Mucosa of gallbladder (tissue), 1 donor: ENCODE results near the gene RCBTB2. TPM values are rescaled to one million over a fixed set of nuclear protein-coding genes. Genes with fewer than 3 reads are reported as not detected.
"Not testable (repeated sequence)": the region's sequence is repeated elsewhere in the genome, so short reads cannot be mapped to it uniquely, and the experiment has no call there.

Experiments
- DNase-seq: peaks from one replicate; pipeline ENCODE4 v3.0.0-alpha.2; 2020; ENCODE audit warnings: low spot score
- total RNA-seq: library from RNA; stranded (reverse); gene quantifications from one replicate; pipeline ENCODE4 v1.2.1, GENCODE V29; 2021
- donor health status: DM: no; HTN: no; CAD: no.

Gene RCBTB2
- total RNA-seq, 1 donor from 2014 or later, result 18.3 TPM

DNA sequence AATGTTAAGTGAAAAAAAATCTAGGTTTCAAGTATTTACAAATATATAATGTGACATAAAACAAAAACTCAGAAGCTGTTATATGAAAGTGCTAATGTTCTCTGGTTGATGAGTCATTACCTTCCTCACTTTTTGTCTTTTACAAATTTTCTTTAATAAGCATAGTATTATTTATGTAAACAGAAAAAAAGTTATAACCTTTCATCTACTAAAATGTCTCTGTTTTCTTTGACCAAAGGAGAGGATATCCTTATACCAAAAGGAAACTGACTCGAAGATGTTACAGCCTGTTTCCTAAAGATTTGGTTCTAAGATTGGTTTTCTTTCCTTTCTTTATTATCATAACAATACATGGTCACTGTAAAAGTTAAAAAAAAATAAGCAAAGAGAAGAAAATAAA lies 38.0 kb downstream of the RCBTB2 start:
- DNase-seq, result no peak

- DNase-seq, result no peak
Measured at GRCh38 chr13:48493851-48494250, 39.0 kb downstream of the RCBTB2 start.

DNA sequence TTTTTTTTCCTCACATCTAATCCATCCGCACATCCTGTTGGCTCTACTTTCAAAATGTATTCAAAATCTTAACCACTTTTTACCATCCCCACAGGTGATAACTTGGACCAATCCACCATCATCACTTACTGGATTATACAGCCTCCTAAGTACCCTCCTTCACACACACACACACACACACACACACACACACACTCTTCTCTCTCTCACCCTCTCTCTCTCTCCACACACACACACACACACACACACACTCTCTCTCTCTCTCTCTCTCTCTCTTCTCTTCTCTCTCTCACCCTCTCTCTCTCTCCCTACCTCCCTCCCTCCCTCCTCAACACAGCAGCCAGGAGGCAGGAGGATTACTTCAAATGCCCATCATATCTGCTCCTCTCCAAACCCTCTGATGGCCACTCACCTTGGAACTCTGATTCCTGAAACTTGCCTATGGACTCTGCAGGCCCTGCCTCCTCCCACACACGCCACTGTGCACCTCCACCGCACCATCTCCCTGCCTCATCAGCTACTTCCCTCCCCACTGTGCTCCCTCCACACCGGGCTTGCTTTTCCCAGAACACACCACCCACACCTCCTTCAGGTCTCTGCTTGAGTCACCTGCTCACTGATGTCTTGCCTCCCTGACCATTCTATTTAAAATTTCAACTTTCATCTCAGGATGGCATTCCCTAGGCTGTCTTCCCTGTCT lies 39.7 kb downstream of the RCBTB2 start:
- no peak for DNase-seq

DNA sequence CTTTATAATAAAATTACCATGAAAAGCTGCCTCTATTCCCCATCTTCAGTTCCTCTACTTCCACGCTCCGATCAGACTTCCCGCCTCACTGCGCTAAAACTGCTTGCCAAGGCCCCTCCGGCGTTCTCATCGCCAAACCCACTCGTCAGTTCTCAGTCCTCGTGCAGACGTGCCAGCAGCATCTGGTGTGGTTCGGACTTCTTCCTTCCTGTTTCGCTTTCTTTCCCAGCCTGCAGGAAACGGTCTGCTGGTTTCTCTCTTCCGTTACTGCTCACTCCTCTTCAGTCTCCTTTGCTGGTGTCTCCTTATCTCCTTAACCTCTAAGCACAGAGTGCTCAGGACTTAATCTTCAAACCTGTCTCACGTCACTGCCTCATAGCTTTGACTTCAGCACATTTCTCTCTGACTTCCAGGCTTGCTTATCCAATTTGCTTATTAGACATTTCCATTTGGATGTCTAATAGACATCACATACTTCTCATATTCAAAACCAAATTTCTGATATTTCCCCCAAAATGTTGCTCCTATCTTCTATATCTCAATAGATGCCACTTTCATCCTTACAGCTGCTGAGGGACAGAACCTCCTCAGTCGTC lies 40.3 kb downstream of the RCBTB2 start:
- peak; percentile 76 for DNase-seq

DNA sequence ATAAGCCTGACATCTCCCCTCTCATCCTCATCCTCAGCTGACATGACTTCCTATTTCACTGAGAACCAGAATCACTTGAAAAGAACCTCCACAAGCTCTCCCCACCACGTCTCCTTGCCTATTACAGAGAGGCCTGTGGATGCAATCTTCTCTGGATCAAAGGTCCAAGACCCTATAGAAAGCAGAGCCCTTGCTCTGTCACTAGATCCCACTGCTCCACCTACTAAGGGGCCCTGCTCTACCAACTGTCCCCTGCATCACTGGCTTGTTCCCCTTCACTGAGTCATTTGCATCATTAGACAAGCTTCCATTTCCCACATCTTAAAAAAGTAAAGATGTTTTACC lies 40.8 kb downstream of the RCBTB2 start:
- no peak for DNase-seq

DNA sequence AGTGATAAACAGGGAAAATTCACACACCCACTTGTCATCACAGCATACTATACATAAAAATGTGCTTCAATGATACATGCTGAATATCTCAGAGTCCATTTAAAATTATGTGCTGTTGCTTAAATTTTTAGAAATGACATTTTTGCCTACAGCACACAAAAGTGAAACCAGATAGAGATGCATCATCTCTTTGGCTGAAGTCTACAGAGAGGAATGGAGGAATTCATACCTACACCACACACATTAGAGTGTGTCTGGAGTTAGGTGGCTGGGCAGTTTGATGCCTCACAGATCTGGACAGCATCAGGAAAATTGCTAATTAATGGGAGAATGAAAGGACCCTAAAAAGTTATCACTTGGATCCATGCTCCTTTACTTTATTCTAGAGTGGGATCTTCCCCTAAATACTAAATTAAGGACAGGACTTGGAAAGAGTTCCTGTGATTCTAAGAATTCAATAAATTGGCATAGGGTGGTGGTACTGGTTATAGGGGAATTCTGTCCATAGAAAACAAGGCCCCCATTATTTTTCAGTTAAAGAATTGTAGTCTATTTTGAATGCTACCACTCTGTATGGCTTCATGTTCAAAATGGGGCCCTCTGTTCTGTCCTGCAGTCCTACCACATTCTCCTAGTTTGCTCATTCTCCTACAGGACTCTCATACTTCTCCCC lies 41.3 kb downstream of the RCBTB2 start:
- DNase-seq, result no peak

- no peak for DNase-seq
Measured at GRCh38 chr13:48490241-48490640, 42.6 kb downstream of the RCBTB2 start.

- no peak for DNase-seq
Measured at GRCh38 chr13:48489666-48490065, 43.2 kb downstream of the RCBTB2 start.

GRCh38 chr13:48488995-48489394 lies 43.9 kb downstream of the RCBTB2 start:
- no peak for DNase-seq

GRCh38 chr13:48487968-48488367 lies 44.9 kb downstream of the RCBTB2 start:
- DNase-seq, result no peak

GRCh38 chr13:48486836-48487235 lies 46.0 kb downstream of the RCBTB2 start:
- no peak for DNase-seq

DNA sequence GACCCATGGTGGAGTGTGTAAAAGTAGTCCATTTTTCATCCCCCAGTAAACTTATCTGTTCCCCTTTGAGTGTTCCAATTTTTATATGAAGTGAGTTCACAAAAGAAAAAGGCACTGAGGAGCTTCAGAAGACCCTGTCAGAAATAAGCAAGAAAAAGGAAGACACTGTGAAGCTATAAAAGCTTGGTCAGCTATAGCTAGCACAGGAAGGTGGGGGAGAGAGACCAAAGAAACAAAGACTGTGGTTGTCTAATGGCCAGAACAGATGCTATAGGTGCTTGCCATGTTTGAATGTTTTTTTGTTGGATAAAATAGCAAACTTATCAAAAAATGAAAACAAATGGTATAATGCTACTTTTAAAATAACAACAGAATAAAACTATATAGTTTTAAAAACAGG lies 46.5 kb downstream of the RCBTB2 start:
- DNase-seq, result no peak

- DNase-seq, result no peak
Measured at GRCh38 chr13:48485432-48485831, 47.4 kb downstream of the RCBTB2 start.

DNA sequence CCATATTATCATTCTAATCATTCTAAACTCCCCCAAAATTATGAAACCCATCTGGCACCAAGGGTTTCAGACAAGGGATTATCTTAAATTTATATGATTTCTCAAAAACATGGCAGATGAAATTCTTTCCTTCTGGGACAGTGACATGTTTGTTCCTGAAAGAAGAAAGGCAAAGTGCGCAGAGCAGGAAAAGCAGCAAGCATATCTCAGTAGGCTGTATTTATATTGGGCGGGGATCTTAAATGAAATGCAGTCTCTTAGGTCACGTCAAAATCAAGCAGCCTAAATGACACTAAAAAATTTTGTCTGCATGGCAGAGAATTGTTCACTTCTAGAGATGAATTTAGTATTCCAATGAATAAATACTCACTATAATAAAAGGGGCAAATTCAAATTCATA lies 49.3 kb downstream of the RCBTB2 start:
- no peak for DNase-seq

DNA sequence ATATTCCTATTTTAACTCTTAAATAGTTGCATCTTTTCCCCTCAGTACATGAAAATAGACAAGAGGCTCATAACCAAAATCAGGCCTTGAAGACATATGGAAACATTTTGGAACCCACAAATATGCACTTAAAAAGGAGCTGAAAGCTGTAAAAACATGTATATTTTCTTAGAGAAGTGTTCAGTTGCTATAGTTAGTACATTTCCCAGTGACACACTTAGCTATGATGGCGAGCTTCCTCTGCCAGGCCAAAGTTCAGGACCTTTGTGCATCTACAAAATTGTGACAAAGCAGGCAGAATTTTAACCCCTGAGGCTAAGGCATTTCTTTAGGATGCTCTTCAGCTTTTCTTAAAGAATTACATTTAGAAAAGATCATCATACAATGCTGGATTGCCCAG lies 54.5 kb downstream of the RCBTB2 start:
- no peak for DNase-seq

GRCh38 chr13:48477191-48477855 lies 55.6 kb downstream of the RCBTB2 start:
- no peak for DNase-seq

DNA sequence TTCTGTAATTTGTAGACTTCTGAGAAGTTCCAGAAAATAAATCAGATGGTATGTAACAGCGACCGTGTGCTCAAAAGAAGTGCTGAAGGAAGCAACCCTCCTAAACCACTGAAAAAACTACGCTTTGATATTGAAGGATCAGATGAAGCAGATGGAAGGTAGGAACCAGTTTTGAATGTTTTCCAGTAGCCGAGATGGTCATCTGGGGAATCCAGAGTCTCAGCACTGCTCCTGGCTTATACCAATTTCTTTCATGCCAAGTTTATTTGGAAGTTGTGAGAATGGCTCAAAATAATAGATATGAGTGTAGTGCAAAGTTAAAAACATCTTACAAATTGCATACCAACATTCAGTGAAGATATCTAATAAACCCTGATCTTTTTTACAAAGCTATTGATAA lies 56.2 kb downstream of the RCBTB2 start:
- DNase-seq, result no peak

DNA sequence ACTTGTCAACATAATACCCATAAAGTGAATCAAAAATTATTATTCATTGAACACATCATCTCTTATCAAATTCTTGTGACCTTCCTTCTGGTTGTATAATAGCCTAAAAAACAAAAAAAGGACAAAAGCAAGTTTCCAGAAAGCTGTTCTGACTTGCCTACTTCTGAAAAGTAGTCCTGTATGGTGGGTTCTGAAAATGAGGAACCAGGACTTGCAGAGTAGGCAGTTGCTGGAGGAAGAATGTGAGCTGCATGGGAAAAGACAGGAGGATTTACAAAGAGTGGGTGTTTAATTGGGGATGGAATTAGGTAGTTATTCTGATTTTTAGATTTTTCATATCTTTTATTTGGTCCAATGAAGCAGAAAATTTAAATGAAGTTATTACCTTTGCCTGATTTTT lies 56.7 kb downstream of the RCBTB2 start:
- no peak for DNase-seq

- DNase-seq, result no peak
Measured at GRCh38 chr13:48475230-48475629, 57.6 kb downstream of the RCBTB2 start.

GRCh38 chr13:48457578-48458242 lies 75.2 kb downstream of the RCBTB2 start:
- no peak for DNase-seq

GRCh38 chr13:48456546-48456945 lies 76.3 kb downstream of the RCBTB2 start:
- no peak for DNase-seq

DNA sequence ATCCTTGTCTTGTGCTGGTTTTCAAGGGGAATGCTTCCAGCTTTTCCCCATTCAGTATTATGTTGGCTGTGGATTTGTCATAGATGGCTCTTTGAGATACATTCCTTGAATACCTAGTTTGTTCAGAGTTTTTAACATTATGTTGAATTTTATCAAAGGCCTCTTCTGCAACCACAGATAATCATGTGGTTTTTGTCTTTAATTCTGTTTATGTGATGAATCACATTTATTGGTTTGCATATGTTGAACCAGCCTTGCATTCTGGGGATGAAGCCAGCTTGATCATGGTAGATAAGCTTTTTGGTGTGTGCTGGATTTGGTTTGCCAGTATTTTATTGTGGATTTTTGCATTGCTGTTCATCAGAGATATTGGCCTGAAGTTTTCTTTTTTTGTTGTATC lies 81.7 kb downstream of the RCBTB2 start:
- not testable (repeated sequence) for DNase-seq
